A673 (cell line): ENCODE results near the gene EXTL1. TPM values are rescaled to one million over a fixed set of nuclear protein-coding genes. Genes with fewer than 3 reads are reported as not detected.

Experiments used
- BruUV-seq: library from RNA; stranded (reverse); fragments of 400-500 nt; replicated peaks from 2 replicates; lab custom pipeline; 2021; lab: Mats Ljungman, UMichigan
- CTCF ChIA-PET: fragments of 300-600 bp; sonication (Branson Sonifier 250); formaldehyde crosslinking; loops from one replicate; lab custom pipeline; 2022; ENCODE audit warnings: antibody characterized with exemption; lab: Charles Lee
- POLR2A ChIA-PET: fragments of 300-600 bp; sonication (Branson Sonifier 250); formaldehyde crosslinking; loops from one replicate; lab custom pipeline; 2022; ENCODE audit warnings: antibody characterized with exemption; ENCODE audit not compliant: low non-redundant PET; lab: Charles Lee
- DNase-seq: peaks from one replicate; pipeline ENCODE4 v3.0.0-alpha.2; 2015; ENCODE audit warnings: low spot score
- H3K27ac ChIP-seq: fragments of 200-600 bp; sonication (generic); 2 replicates; pipeline ENCODE4 v1.5.1; 2016; ENCODE audit warnings: mixed run types, low read depth, mild to moderate bottlenecking, mixed read lengths, antibody characterized with exemption, low read length; ENCODE audit not compliant: poor library complexity, severe bottlenecking
- H3K27me3 ChIP-seq: fragments of 200-600 bp; sonication (generic); replicated peaks from 2 replicates; pipeline ENCODE4 v1.6.1; 2017; ENCODE audit warnings: mixed run types, low read depth, mild to moderate bottlenecking, mixed read lengths, antibody characterized with exemption, low read length; ENCODE audit not compliant: insufficient read depth, poor library complexity
- H3K36me3 ChIP-seq: fragments of 200-600 bp; sonication (generic); 2 replicates; pipeline ENCODE4 v1.6.1; 2016; ENCODE audit warnings: mixed run types, mild to moderate bottlenecking, mixed read lengths, antibody characterized with exemption, low read length; ENCODE audit not compliant: insufficient read depth, poor library complexity, severe bottlenecking
- H3K4me1 ChIP-seq: fragments of 200-600 bp; sonication (generic); 2 replicates; pipeline ENCODE4 v1.6.1; 2017; ENCODE audit warnings: mixed run types, mild to moderate bottlenecking, mixed read lengths, antibody characterized with exemption, low read length; ENCODE audit not compliant: insufficient read depth, poor library complexity, severe bottlenecking
- H3K4me3 ChIP-seq: fragments of 200-600 bp; sonication (generic); 2 replicates; pipeline ENCODE4 v1.5.1; 2016; ENCODE audit warnings: low read depth, mixed run types, mild to moderate bottlenecking, mixed read lengths, low read length; ENCODE audit not compliant: poor library complexity, severe bottlenecking
- H3K9me3 ChIP-seq: fragments of 200-600 bp; sonication (generic); 2 replicates; pipeline ENCODE4 v1.6.1; 2016; ENCODE audit warnings: mixed run types, low read depth, mild to moderate bottlenecking, mixed read lengths, antibody characterized with exemption, low read length; ENCODE audit not compliant: poor library complexity, severe bottlenecking
- EZH2 ChIP-seq: fragments of 200-600 bp; sonication (generic); IDR thresholded peaks from 2 replicates; pipeline ENCODE4 v1.6.1; 2017; ENCODE audit warnings: borderline replicate concordance, low read depth, mild to moderate bottlenecking, mixed read lengths, antibody characterized with exemption, low read length; ENCODE audit not compliant: poor library complexity, severe bottlenecking
- intact Hi-C: fragments of 100-400 bp; cut with micrococcal nuclease; formaldehyde crosslinking; loops from one replicate; pipeline ENCODE4 v1.10.0; 2022; ENCODE audit not compliant: unreplicated experiment
- total RNA-seq: library from RNA; stranded (reverse); gene quantifications from 2 replicates; pipeline ENCODE4 v1.2.3, GENCODE V29; 2021
- TF ChIP-seq, protein P1 (sequence below): fragments of 300-800, 200-600 bp; sonication (generic); conservative IDR thresholded peaks from 2 replicates; pipeline ENCODE4 v1.5.1; 2017; ENCODE audit warnings: low read depth, mild to moderate bottlenecking, antibody characterized with exemption, low read length, moderate library complexity, mixed read lengths

Gene EXTL1
- total RNA-seq, 1 experiment from 2014 or later = not detected

DNA sequence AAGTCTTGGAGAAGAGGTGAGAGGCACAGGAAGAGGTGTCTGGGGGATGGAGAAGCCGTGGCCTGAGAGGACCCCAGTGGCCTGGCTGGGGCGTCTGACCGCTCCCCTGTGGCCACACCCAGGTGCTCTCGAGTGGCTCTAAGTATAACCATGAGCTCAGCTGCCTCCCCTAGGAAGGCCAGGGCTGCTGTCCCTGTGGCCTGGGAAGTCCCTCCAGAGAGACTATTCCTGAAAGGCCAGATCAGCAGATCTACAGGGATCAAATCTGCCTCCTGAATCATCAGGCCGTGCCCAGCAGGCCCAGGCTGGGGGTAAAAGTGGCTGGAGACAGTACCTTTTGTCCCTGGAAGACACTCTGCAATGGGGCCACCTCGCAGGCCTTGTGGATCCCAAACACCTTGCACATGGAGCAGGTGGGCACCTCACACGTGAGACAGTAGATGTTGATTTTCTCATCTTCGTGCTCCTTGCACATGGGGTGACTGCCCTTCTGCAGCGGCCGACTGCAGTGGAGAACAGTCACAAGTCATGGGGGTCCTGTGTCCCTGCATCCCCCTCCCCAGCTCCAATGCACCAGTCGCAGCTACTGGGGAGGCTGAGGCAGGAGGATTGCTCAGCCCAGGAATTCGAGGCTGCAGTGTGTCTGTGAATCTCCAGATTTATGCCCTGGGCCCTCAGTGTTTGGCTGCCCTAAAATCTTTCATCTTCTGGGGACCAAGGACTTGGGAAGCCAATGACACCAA is 39.4 kb downstream of the EXTL1 start:
- H3K4me3 ChIP-seq = no peak overlapping the region
- TF ChIP-seq EZH2 = no peak
- TF ChIP-seq, protein P1, sequence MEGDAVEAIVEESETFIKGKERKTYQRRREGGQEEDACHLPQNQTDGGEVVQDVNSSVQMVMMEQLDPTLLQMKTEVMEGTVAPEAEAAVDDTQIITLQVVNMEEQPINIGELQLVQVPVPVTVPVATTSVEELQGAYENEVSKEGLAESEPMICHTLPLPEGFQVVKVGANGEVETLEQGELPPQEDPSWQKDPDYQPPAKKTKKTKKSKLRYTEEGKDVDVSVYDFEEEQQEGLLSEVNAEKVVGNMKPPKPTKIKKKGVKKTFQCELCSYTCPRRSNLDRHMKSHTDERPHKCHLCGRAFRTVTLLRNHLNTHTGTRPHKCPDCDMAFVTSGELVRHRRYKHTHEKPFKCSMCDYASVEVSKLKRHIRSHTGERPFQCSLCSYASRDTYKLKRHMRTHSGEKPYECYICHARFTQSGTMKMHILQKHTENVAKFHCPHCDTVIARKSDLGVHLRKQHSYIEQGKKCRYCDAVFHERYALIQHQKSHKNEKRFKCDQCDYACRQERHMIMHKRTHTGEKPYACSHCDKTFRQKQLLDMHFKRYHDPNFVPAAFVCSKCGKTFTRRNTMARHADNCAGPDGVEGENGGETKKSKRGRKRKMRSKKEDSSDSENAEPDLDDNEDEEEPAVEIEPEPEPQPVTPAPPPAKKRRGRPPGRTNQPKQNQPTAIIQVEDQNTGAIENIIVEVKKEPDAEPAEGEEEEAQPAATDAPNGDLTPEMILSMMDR = no peak
- H3K27me3 ChIP-seq = peaks cover 33% of the 10 kb centered on the region
- intact Hi-C loops = no loop called here
- CTCF ChIA-PET = no interaction called here
- H3K9me3 ChIP-seq = no peaks in the 10 kb centered on the region
- no peaks in the 10 kb centered on the region for H3K4me1 ChIP-seq
- BruUV-seq = no TSS peak
- no peak overlapping the region for H3K27ac ChIP-seq
- no peak for DNase-seq
- no peaks in the 10 kb centered on the region for H3K36me3 ChIP-seq
- POLR2A ChIA-PET = no interaction called here

DNA sequence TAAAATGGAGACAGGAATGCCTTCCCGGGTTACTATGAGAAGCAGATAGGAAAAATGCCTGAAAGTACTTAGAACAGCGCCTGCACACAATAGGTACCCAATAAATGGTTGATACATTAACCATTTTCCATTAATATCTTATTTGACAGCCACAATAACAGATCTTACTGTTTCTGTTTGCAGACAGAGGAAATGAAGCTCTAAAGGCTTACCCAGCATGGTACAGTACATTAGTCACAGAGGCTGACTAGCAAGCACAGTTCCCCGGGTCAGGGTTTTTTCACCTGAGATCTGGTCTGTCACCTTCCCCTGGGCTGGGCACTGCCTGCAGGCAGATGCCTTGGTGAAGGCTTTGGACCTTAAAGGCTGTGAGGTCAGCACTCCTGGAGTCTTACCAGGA is 43.0 kb downstream of the EXTL1 start:
- ChIA-PET POLR2A (interaction anchor here (0.6 kb wide), 1 partner anchor 98 kb away, joined by 4 read pairs; no protein-coding TSS in a partner anchor), CTCF (no interaction called here)
- no peaks in the 10 kb centered on the region for H3K4me1 ChIP-seq
- H3K4me3 ChIP-seq = no peak overlapping the region
- no peak for TF ChIP-seq EZH2
- TF ChIP-seq, protein P1 = no peak
- H3K27ac ChIP-seq = no peak overlapping the region
- no peaks in the 10 kb centered on the region for H3K9me3 ChIP-seq
- H3K36me3 ChIP-seq = no peaks in the 10 kb centered on the region
- DNase-seq = no peak
- BruUV-seq = no TSS peak
- intact Hi-C loops = no loop called here
- H3K27me3 ChIP-seq = peaks cover 15% of the 10 kb centered on the region

DNA sequence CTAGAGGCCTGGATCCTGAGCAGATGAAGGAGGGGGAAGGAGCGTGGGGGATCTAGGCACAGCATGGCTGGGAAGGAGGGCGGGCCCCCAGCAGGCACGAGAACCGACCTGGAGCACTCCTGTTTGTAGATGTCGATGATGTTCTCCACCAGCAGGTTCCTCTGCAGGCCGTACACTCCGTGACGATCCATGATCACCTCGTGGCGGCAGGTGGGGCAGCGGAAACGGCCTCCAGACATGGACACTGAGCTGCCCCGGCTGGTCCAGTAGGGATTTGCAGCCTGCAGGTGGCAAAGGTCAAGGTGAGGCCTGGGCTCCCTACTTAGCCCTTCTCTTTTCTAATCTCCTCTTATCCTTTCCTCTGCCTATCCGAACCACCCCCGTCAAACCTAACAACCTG is 44.6 kb downstream of the EXTL1 start:
- BruUV-seq = no TSS peak
- no peaks in the 10 kb centered on the region for H3K9me3 ChIP-seq
- H3K4me3 ChIP-seq = no peak overlapping the region
- no peak overlapping the region for H3K27ac ChIP-seq
- peaks cover 13% of the 10 kb centered on the region for H3K27me3 ChIP-seq
- ChIA-PET CTCF (no interaction called here), POLR2A (no interaction called here)
- intact Hi-C loops = no loop called here
- TF ChIP-seq, protein P1 = no peak
- no peak for TF ChIP-seq EZH2
- H3K36me3 ChIP-seq = no peaks in the 10 kb centered on the region
- no peak for DNase-seq
- H3K4me1 ChIP-seq = no peaks in the 10 kb centered on the region
